Muscle layer of colon (tissue), 2 donors: Measurements from ENCODE around the gene LRIG2.
"Not testable (repeated sequence)": the region's sequence is repeated elsewhere in the genome, so short reads cannot be mapped to it uniquely, and the experiment has no call there.

Source experiments
- H3K27ac ChIP-seq: one replicate; pipeline ENCODE4 v1.7.0; 2013; ENCODE audit warnings: low read depth, mild to moderate bottlenecking, low read length, moderate library complexity
- H3K27me3 ChIP-seq, 2 donors: one replicate each; pipeline ENCODE4 v1.7.0; 2013; ENCODE audit warnings: low read length in 2 of 2, mild to moderate bottlenecking in 2 of 2; ENCODE audit not compliant: insufficient read depth in 2 of 2, control insufficient read depth in 1 of 2
- H3K36me3 ChIP-seq: one replicate; pipeline ENCODE4 v1.7.0; 2013; ENCODE audit warnings: mild to moderate bottlenecking, low read length; ENCODE audit not compliant: insufficient read depth
- H3K4me1 ChIP-seq: one replicate; pipeline ENCODE4 v1.7.0; 2013; ENCODE audit warnings: mild to moderate bottlenecking, low read length; ENCODE audit not compliant: insufficient read depth
- H3K4me3 ChIP-seq, 2 donors: one replicate each; pipeline ENCODE4 v1.7.0; 2013; ENCODE audit warnings: low read length in 2 of 2, low read depth in 1 of 2, mild to moderate bottlenecking in 1 of 2, moderate library complexity in 1 of 2
- H3K9ac ChIP-seq: one replicate; pipeline ENCODE4 v1.7.0; 2013; ENCODE audit warnings: low read length
- H3K9me3 ChIP-seq: one replicate; pipeline ENCODE4 v1.7.0; 2013; ENCODE audit warnings: mild to moderate bottlenecking, low read length
- donor health status: abdominal sarcoma.
- donor health status: Adenocarcinoma of cecum.

Gene LRIG2

GRCh38 chr1:113072757-113073478 is at the start of gene LRIG2:
Gene LRIG2, plus strand, starts transcription at chr1:113073198. Its CDS starts 209 bp downstream, at chr1:113073407.
- Histone ChIP-seq H3K9ac (peak within 1 kb of the TSS; percentile 81), H3K4me1 (peaks cover 14% of the 10 kb centered on the region), H3K9me3 (no peaks in the 10 kb centered on the region), H3K27me3 (no peaks in the 10 kb centered on the region), H3K27ac (peak within 1 kb of the TSS; percentile 98), H3K36me3 (no peaks in the 10 kb centered on the region), H3K4me3 (peak within 1 kb of the TSS; percentile 85 to 91)

GRCh38 chr1:113023316-113023715 is 49.7 kb upstream of the LRIG2 start:
- H3K4me1 ChIP-seq, H3K9me3 ChIP-seq, H3K36me3 ChIP-seq, H3K27me3 ChIP-seq, H3K9ac ChIP-seq, H3K4me3 ChIP-seq, H3K27ac ChIP-seq: not testable (repeated sequence)

- Histone ChIP-seq H3K9me3 (no peaks in the 10 kb centered on the region), H3K4me1 (no peaks in the 10 kb centered on the region), H3K27me3 (no peaks in the 10 kb centered on the region), H3K4me3 (no peak overlapping the region), H3K36me3 (no peaks in the 10 kb centered on the region), H3K27ac (no peak overlapping the region), H3K9ac (no peak overlapping the region)
These were observed 46.0 kb upstream of the LRIG2 start for GRCh38 chr1:113027007-113027406.

- H3K36me3 ChIP-seq, result no peaks in the 10 kb centered on the region
- H3K27ac ChIP-seq, result no peak overlapping the region
- H3K9ac ChIP-seq, result no peak overlapping the region
- H3K9me3 ChIP-seq, result no peaks in the 10 kb centered on the region
- H3K4me1 ChIP-seq, result no peaks in the 10 kb centered on the region
- no peaks in the 10 kb centered on the region for H3K27me3 ChIP-seq
- no peak overlapping the region for H3K4me3 ChIP-seq
These were observed 45.5 kb upstream of the LRIG2 start for GRCh38 chr1:113027449-113027848.

- Histone ChIP-seq H3K9me3 (no peaks in the 10 kb centered on the region), H3K36me3 (no peaks in the 10 kb centered on the region), H3K9ac (no peak overlapping the region), H3K27ac (no peak overlapping the region), H3K27me3 (no peaks in the 10 kb centered on the region), H3K4me3 (no peak overlapping the region), H3K4me1 (no peaks in the 10 kb centered on the region)
These were observed 43.2 kb upstream of the LRIG2 start for GRCh38 chr1:113029822-113030221.

- Histone ChIP-seq H3K9ac (no peak overlapping the region), H3K36me3 (no peaks in the 10 kb centered on the region), H3K4me1 (no peaks in the 10 kb centered on the region), H3K4me3 (no peak overlapping the region), H3K9me3 (no peaks in the 10 kb centered on the region), H3K27ac (no peak overlapping the region), H3K27me3 (no peaks in the 10 kb centered on the region)
These were observed 41.6 kb upstream of the LRIG2 start for GRCh38 chr1:113031171-113031933.

- H3K9me3 ChIP-seq, result no peaks in the 10 kb centered on the region
- H3K36me3 ChIP-seq, result no peaks in the 10 kb centered on the region
- no peak overlapping the region for H3K4me3 ChIP-seq
- no peak overlapping the region for H3K9ac ChIP-seq
- H3K27me3 ChIP-seq, result no peaks in the 10 kb centered on the region
- H3K27ac ChIP-seq, result no peak overlapping the region
- H3K4me1 ChIP-seq, result no peaks in the 10 kb centered on the region
These were observed 37.9 kb upstream of the LRIG2 start for GRCh38 chr1:113035086-113035485.

GRCh38 chr1:113036639-113037321 is 36.2 kb upstream of the LRIG2 start:
- Histone ChIP-seq H3K4me3 (no peak overlapping the region), H3K9me3 (no peaks in the 10 kb centered on the region), H3K27ac (no peak overlapping the region), H3K36me3 (no peaks in the 10 kb centered on the region), H3K4me1 (peaks cover 3% of the 10 kb centered on the region), H3K9ac (no peak overlapping the region), H3K27me3 (no peaks in the 10 kb centered on the region)

GRCh38 chr1:113040041-113040440 is 33.0 kb upstream of the LRIG2 start:
- Histone ChIP-seq H3K4me1 (peaks cover 11% of the 10 kb centered on the region), H3K27ac (no peak overlapping the region), H3K9ac (no peak overlapping the region), H3K4me3 (no peak overlapping the region), H3K27me3 (no peaks in the 10 kb centered on the region), H3K9me3 (no peaks in the 10 kb centered on the region), H3K36me3 (no peaks in the 10 kb centered on the region)

GRCh38 chr1:113040718-113041412 is 32.1 kb upstream of the LRIG2 start:
- Histone ChIP-seq H3K9ac (no peak overlapping the region), H3K27ac (no peak overlapping the region), H3K36me3 (no peaks in the 10 kb centered on the region), H3K27me3 (no peaks in the 10 kb centered on the region), H3K4me1 (peaks cover 11% of the 10 kb centered on the region), H3K9me3 (no peaks in the 10 kb centered on the region), H3K4me3 (no peak overlapping the region)
